Epithelial cell of proximal tubule (primary cell): Measurements from ENCODE around the gene NLN. TPM values are rescaled to one million over a fixed set of nuclear protein-coding genes. Genes with fewer than 3 reads are reported as not detected.
A peak's percentile ranks its signal among the peaks of the same experiment; 100 is the strongest.
"Not testable (repeated sequence)": the region's sequence is repeated elsewhere in the genome, so short reads cannot be mapped to it uniquely, and the experiment has no call there.

Experiments
- DNase-seq: peaks from one replicate; pipeline ENCODE4 v3.0.0-alpha.2; 2011; ENCODE audit warnings: low read depth
- H3K4me3 ChIP-seq: 2 replicates; pipeline ENCODE4 v1.5.1; 2011; ENCODE audit warnings: low read depth, mild to moderate bottlenecking, low read length
- total RNA-seq: library from RNA; depleted of rRNA; stranded (reverse); fragments of >200 nt; gene quantifications from 2 replicates; pipeline ENCODE4 v1.2.3, GENCODE V29; 2015
- TF ChIP-seq, protein P1 (sequence below): conservative IDR thresholded peaks from 2 replicates; pipeline ENCODE4 v1.5.1; 2012; ENCODE audit warnings: low read depth, mild to moderate bottlenecking, low read length

The NLN gene
- total RNA-seq, 1 donor from 2014 or later = 25.8 TPM

DNA sequence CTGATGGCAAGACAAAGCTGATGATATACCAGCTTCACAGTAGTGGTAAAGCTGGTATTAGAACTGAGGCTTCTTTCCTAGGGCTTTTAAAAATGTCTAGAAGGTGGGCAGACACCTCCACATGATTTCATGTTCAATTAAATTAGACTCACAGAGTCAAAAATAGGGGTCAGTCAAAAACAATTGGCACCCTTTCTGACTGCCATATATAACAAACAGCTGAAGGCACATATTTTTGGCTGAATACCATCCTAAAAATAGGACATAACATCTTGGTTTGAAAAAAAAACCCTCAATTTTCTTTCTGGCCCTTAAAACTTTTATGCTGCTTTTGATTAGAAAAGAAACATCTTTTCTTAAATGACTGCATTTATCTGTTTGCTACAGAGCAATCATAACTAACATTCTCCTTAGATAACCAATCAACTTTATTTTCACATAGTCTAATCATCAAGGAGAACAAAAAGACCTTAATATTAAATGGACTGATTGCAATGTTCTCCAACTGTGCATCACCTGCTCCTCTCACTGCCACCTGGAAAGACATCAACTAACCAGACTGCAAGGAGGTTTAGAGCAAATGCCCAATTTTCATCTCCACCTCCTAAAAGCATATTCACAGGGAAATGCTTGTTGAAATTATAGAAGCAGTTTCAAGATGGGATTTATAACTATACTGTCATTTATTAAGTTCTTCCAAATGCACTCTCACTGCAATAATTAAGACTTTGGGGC, 3.3 kb upstream of the NLN start:
- DNase-seq = no peak
- H3K4me3 ChIP-seq = no peak overlapping the region
- TF ChIP-seq, protein P1, sequence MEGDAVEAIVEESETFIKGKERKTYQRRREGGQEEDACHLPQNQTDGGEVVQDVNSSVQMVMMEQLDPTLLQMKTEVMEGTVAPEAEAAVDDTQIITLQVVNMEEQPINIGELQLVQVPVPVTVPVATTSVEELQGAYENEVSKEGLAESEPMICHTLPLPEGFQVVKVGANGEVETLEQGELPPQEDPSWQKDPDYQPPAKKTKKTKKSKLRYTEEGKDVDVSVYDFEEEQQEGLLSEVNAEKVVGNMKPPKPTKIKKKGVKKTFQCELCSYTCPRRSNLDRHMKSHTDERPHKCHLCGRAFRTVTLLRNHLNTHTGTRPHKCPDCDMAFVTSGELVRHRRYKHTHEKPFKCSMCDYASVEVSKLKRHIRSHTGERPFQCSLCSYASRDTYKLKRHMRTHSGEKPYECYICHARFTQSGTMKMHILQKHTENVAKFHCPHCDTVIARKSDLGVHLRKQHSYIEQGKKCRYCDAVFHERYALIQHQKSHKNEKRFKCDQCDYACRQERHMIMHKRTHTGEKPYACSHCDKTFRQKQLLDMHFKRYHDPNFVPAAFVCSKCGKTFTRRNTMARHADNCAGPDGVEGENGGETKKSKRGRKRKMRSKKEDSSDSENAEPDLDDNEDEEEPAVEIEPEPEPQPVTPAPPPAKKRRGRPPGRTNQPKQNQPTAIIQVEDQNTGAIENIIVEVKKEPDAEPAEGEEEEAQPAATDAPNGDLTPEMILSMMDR = no peak

DNA sequence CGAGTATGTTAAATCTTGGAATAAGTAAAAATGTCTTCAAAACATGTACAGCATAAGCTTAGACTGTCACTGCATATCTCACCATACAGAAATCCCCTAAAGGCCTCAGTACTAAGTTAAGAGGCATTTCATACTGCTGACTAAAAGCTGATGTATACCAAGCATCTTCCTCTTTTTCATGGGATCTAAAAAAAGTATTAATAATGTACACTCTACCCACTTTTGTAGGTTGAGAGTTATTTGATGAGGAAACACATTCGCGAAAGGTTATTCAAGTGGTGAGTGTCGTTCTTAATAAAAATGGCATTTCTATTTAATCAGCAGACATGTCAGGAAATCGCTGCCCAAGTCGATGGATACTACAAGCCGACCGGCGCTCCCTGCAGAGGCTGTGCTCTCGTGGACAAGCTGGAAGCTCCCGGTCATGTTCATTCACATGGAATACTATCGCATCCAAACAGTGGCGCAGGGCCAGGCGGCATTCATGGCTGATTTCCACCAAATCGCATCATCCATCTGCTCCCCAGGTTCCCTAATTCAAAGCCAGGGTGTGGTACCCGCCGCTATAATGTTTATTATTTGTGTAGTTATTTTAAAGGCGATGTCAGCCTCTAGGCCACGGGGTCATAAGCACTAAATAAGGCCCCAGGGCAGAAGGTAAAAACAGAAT, 820 bp upstream of the NLN start:
- TF ChIP-seq, protein P1 = no peak
- peak overlapping the region; percentile 67 for H3K4me3 ChIP-seq
- no peak for DNase-seq

DNA sequence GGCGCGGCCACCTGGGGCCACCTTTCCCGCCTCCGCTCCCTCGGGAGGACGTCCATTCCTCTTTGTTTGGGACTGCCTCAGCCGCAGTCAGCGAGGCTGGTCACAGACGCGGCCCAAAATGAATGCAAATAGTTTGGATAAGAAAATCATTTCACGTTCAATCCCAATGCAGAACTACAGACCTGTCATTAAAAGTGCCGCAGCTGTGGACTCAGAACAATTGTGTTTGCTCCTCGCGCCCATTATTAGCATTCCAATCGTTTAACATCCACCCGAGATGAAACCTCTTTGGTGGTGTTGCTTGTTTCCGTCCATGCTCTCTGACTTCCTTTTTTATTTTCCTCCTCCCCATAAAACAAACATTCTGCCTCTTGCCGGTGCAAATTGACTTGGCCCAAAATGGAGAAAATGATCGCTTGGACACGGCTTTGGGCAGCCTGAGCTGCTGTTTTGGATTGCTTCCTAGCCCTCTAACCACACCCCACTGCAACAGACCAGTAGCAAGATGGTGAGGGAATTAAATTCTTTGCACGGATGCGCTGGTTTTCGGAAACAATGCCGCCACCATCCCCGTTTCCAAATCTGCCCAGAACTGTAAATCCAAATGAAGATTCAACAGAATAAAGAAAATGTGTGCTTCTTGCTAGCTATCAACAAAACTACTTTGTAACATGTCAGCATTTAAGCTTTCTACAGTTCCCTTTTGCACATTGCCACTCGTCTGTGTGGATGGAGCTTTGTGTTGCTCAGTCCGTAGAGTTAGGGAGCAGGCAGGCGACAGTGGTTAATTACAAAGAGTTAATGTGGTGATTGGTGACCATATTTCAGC, 784 bp downstream of the NLN start:
- DNase-seq = no peak
- TF ChIP-seq, protein P1 = no peak
- peak overlapping the region; percentile 67 for H3K4me3 ChIP-seq

- DNase-seq = no peak
- TF ChIP-seq, protein P1 = no peak
- H3K4me3 ChIP-seq = no peak overlapping the region
Observed at GRCh38 chr5:65727491-65728156, 5.6 kb downstream of the NLN start.

DNA sequence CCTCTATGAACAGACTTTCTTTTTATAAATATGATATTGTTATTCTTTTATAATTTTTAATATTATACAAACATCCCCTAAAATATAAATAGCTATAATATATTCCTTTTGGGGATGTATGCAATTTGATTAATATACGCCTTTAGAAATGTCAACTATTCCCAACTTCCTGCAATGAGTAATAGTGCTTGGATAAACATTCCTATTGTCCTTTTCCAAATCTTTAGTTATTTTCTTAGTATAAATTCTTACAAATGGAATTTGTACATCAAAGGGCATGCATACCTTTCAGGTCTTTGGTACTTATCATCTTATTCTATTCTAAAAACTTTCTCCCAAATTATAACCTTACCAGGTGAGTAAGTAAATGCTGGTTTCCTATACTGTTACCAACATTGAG, 6.2 kb downstream of the NLN start:
- DNase-seq = no peak
- TF ChIP-seq, protein P1 = no peak
- no peak overlapping the region for H3K4me3 ChIP-seq

DNA sequence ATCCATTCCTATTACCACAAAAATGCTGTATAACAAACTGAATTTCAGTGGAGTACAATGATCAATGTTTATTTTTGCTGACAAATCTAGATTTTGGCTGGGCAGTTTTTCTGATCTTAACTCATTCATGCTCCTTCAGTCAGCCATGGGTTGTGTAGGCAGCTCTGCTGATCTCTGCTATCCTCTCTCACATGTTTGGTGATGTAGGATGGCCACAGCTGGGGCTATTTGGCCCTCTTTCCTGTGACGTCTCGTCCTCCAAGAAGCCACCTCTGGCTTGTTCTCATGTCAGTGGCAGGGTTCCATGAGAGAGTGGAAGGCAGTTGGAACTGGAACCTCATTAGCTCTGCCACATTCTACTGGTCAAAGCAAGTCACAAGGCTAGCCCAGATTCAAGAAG, 8.9 kb downstream of the NLN start:
- no peak for DNase-seq
- TF ChIP-seq, protein P1 = no peak
- H3K4me3 ChIP-seq = no peak overlapping the region

DNA sequence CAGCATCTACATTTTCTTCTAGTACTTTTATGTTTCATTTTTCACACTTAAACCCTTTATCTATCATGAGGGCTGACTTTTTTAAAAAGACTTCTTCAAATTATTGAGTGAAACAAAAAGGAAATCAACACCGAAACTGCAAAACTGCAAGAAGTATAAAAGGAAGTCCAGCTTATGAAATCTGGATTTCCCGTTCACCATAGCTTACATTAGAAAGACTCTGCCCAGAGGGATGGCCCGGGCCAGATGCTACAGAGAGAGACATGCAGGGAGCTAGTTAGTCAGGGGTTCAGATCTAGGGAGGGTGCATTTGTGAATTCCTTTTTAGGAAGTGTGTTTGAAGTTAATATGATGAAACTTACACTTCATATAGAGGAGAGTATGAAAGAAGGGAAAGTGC, 10.0 kb downstream of the NLN start:
- not testable (repeated sequence) for DNase-seq, H3K4me3 ChIP-seq

- not testable (repeated sequence) for H3K4me3 ChIP-seq, DNase-seq
Observed at GRCh38 chr5:65734196-65734775, 12.3 kb downstream of the NLN start.
